Caco-2 (cell line): Measurements from ENCODE around the gene FAM184A. TPM values are rescaled to one million over a fixed set of nuclear protein-coding genes. Genes with fewer than 3 reads are reported as not detected.

Experiments used
- BruUV-seq: library from RNA; stranded (reverse); fragments of 400-500 nt; replicated peaks from 2 replicates; lab custom pipeline; 2021; lab: Mats Ljungman, UMichigan
- CTCF ChIA-PET: fragments of 300-600 bp; sonication (Branson Sonifier 250); formaldehyde crosslinking; loops from one replicate; lab custom pipeline; 2022; ENCODE audit warnings: antibody characterized with exemption; lab: Charles Lee
- POLR2A ChIA-PET: fragments of 300-600 bp; sonication (Branson Sonifier 250); formaldehyde crosslinking; loops from one replicate; lab custom pipeline; 2022; ENCODE audit warnings: antibody characterized with exemption; lab: Charles Lee
- DNase-seq, 2 experiments: peaks; one replicate each; pipeline versions ENCODE4 v3.0.0 to v3.0.0-alpha.2; 2020 to 2022
- H3K27me3 ChIP-seq: replicated peaks from 2 replicates; pipeline ENCODE4 v1.6.0; 2011; ENCODE audit warnings: low read length; ENCODE audit not compliant: control insufficient read depth, insufficient read depth
- H3K36me3 ChIP-seq: 2 replicates; pipeline ENCODE4 v1.5.1; 2011; ENCODE audit warnings: low read length; ENCODE audit not compliant: control insufficient read depth, insufficient read depth
- H3K4me1 ChIP-seq: fragments of 250-450 bp; sonication (Bioruptor Pico); 2 replicates; pipeline ENCODE4 v1.5.1; 2020; ENCODE audit warnings: mild to moderate bottlenecking
- H3K4me3 ChIP-seq: 2 replicates; pipeline ENCODE4 v1.5.1; 2011; ENCODE audit warnings: low read depth, mild to moderate bottlenecking, control low read depth, low read length
- H3K9me3 ChIP-seq: fragments of 250-450 bp; sonication (Bioruptor Pico); 2 replicates; pipeline ENCODE4 v1.5.1; 2020; ENCODE audit warnings: mild to moderate bottlenecking, moderate library complexity
- H3K27ac Mint-ChIP-seq: one replicate; pipeline ENCODE4 v1.8.0; 2022; ENCODE audit warnings: mixed read lengths; ENCODE audit not compliant: unreplicated experiment
- H3K27me3 Mint-ChIP-seq: one replicate; pipeline ENCODE4 v1.8.0; 2022; ENCODE audit warnings: mixed read lengths; ENCODE audit not compliant: insufficient read depth, unreplicated experiment
- H3K36me3 Mint-ChIP-seq: one replicate; pipeline ENCODE4 v1.8.0; 2022; ENCODE audit warnings: mild to moderate bottlenecking, mixed read lengths; ENCODE audit not compliant: insufficient read depth, unreplicated experiment
- H3K4me1 Mint-ChIP-seq: one replicate; pipeline ENCODE4 v1.8.0; 2022; ENCODE audit warnings: low read depth, mixed read lengths; ENCODE audit not compliant: unreplicated experiment
- H3K4me3 Mint-ChIP-seq: one replicate; pipeline ENCODE4 v1.8.0; 2022; ENCODE audit warnings: mild to moderate bottlenecking, moderate library complexity, mixed read lengths; ENCODE audit not compliant: unreplicated experiment
- H3K9me3 Mint-ChIP-seq: one replicate; pipeline ENCODE4 v1.8.0; 2022; ENCODE audit warnings: mixed read lengths; ENCODE audit not compliant: unreplicated experiment
- CTCF ChIP-seq, 2 experiments: fragments of 200-600 bp in 1 of 2; IDR thresholded peaks; 1 replicate in 1 of 2; 2 replicates in 1 of 2; pipeline versions ENCODE4 v1.5.1 to v1.8.0; 2011 to 2022; ENCODE audit warnings: antibody characterized with exemption in 1 of 2, control low read depth in 1 of 2, inconsistent platforms in 1 of 2, low read depth in 1 of 2, low read length in 1 of 2, mild to moderate bottlenecking in 1 of 2, moderate library complexity in 1 of 2; ENCODE audit not compliant: insufficient read depth in 1 of 2, severe bottlenecking in 1 of 2, unreplicated experiment in 1 of 2
- intact Hi-C: fragments of 100-400 bp; cut with micrococcal nuclease; formaldehyde crosslinking; loops from one replicate; pipeline ENCODE4 v1.10.0; 2022; ENCODE audit not compliant: unreplicated experiment
- total RNA-seq: library from RNA; stranded (reverse); gene quantifications from 2 replicates; pipeline ENCODE4 v1.2.3, GENCODE V29; 2022

Gene FAM184A
- total RNA-seq, 1 experiment from 2014 or later = 10.8 TPM

GRCh38 chr6:119124079-119124824, 45.8 kb upstream of the FAM184A start:
- ChIA-PET CTCF (no interaction called here), POLR2A (no interaction called here)
- Histone ChIP-seq H3K9me3 (no peaks in the 10 kb centered on the region), H3K4me3 (no peak overlapping the region), H3K36me3 (no peaks in the 10 kb centered on the region), H3K27me3 (no peaks in the 10 kb centered on the region), H3K4me1 (peaks cover 21% of the 10 kb centered on the region)
- TF ChIP-seq CTCF (IDR thresholded peaks at IDR 0.05; ENCODE audit: insufficient read depth in 1 of 2, low read depth in 1 of 2, low read length in 1 of 2, severe bottlenecking in 1 of 2, unreplicated experiment in 1 of 2) = no peak
- no peaks in the 10 kb centered on the region for H3K36me3 Mint-ChIP-seq
- H3K27ac Mint-ChIP-seq = no peak overlapping the region
- no peak for DNase-seq
- peaks cover 22% of the 10 kb centered on the region for H3K4me1 Mint-ChIP-seq
- H3K4me3 Mint-ChIP-seq = no peak overlapping the region
- no peaks in the 10 kb centered on the region for H3K27me3 Mint-ChIP-seq
- intact Hi-C loops = no loop called here
- H3K9me3 Mint-ChIP-seq = no peaks in the 10 kb centered on the region
- BruUV-seq = no TSS peak

GRCh38 chr6:119122336-119122735, 43.9 kb upstream of the FAM184A start:
- Histone ChIP-seq H3K4me3 (no peak overlapping the region), H3K4me1 (peaks cover 16% of the 10 kb centered on the region), H3K36me3 (no peaks in the 10 kb centered on the region), H3K27me3 (no peaks in the 10 kb centered on the region), H3K9me3 (no peaks in the 10 kb centered on the region)
- intact Hi-C loops = no loop called here
- ChIA-PET POLR2A (no interaction called here), CTCF (no interaction called here)
- no peak overlapping the region for H3K4me3 Mint-ChIP-seq
- DNase-seq = no peak
- no peaks in the 10 kb centered on the region for H3K36me3 Mint-ChIP-seq
- no peaks in the 10 kb centered on the region for H3K27me3 Mint-ChIP-seq
- no peak for TF ChIP-seq CTCF (IDR thresholded peaks at IDR 0.05; ENCODE audit: insufficient read depth in 1 of 2, low read depth in 1 of 2, low read length in 1 of 2, severe bottlenecking in 1 of 2, unreplicated experiment in 1 of 2)
- no peaks in the 10 kb centered on the region for H3K9me3 Mint-ChIP-seq
- H3K27ac Mint-ChIP-seq = no peak overlapping the region
- peaks cover 6% of the 10 kb centered on the region for H3K4me1 Mint-ChIP-seq
- BruUV-seq = no TSS peak

GRCh38 chr6:119121367-119121766, 42.9 kb upstream of the FAM184A start:
- peaks cover 9% of the 10 kb centered on the region for H3K4me1 Mint-ChIP-seq
- no peaks in the 10 kb centered on the region for H3K9me3 Mint-ChIP-seq
- TF ChIP-seq CTCF (IDR thresholded peaks at IDR 0.05; ENCODE audit: insufficient read depth in 1 of 2, low read depth in 1 of 2, low read length in 1 of 2, severe bottlenecking in 1 of 2, unreplicated experiment in 1 of 2) = no peak
- no peak overlapping the region for H3K4me3 Mint-ChIP-seq
- POLR2A ChIA-PET = no interaction called here
- DNase-seq = no peak
- no peaks in the 10 kb centered on the region for H3K27me3 ChIP-seq
- H3K36me3 ChIP-seq = no peaks in the 10 kb centered on the region
- H3K36me3 Mint-ChIP-seq = no peaks in the 10 kb centered on the region
- no peak overlapping the region for H3K4me3 ChIP-seq
- no peak overlapping the region for H3K27ac Mint-ChIP-seq
- CTCF ChIA-PET = no interaction called here
- intact Hi-C loops = no loop called here
- no peaks in the 10 kb centered on the region for H3K27me3 Mint-ChIP-seq
- H3K4me1 ChIP-seq = peaks cover 13% of the 10 kb centered on the region
- no TSS peak for BruUV-seq
- H3K9me3 ChIP-seq = no peaks in the 10 kb centered on the region
